ENCODE measurements around the gene PCBP3. TPM values are rescaled to one million over a fixed set of nuclear protein-coding genes. Genes with fewer than 3 reads are reported as not detected.
A peak's percentile ranks its signal among the peaks of the same experiment; 100 is the strongest.

PCBP3 gene
- total RNA-seq, 1 donor from 2014 or later = 7.6 TPM

- no peaks in the 10 kb centered on the region for H3K9me3 Mint-ChIP-seq (ENCODE audit: unreplicated experiment)
- no peak for DNase-seq (ENCODE audit: extremely low spot score, unreplicated experiment)
- H3K4me3 Mint-ChIP-seq (ENCODE audit: unreplicated experiment) = no peak overlapping the region
- TF ChIP-seq CTCF (IDR thresholded peaks at IDR 0.05) = no peak
- H3K36me3 Mint-ChIP-seq (ENCODE audit: unreplicated experiment) = no peaks in the 10 kb centered on the region
- no peak overlapping the region for H3K27ac Mint-ChIP-seq (ENCODE audit: unreplicated experiment)
- H3K27me3 Mint-ChIP-seq (ENCODE audit: unreplicated experiment) = peaks cover 5% of the 10 kb centered on the region
- no peaks in the 10 kb centered on the region for H3K4me1 Mint-ChIP-seq (ENCODE audit: unreplicated experiment)
These were observed 95.9 kb downstream of the PCBP3 start for GRCh38 chr21:45739218-45740087.

GRCh38 chr21:45740088-45740440, 96.5 kb downstream of the PCBP3 start:
- Mint-ChIP-seq H3K36me3 (ENCODE audit: unreplicated experiment) (peaks cover 3% of the 10 kb centered on the region), H3K9me3 (ENCODE audit: unreplicated experiment) (no peaks in the 10 kb centered on the region), H3K27me3 (ENCODE audit: unreplicated experiment) (no peaks in the 10 kb centered on the region), H3K27ac (ENCODE audit: unreplicated experiment) (no peak overlapping the region), H3K4me1 (ENCODE audit: unreplicated experiment) (no peaks in the 10 kb centered on the region), H3K4me3 (ENCODE audit: unreplicated experiment) (no peak overlapping the region)
- DNase-seq (ENCODE audit: extremely low spot score, unreplicated experiment) = peak; percentile 73
- TF ChIP-seq CTCF (IDR thresholded peaks at IDR 0.05) = no peak

- no peaks in the 10 kb centered on the region for H3K27me3 Mint-ChIP-seq (ENCODE audit: unreplicated experiment)
- DNase-seq (ENCODE audit: extremely low spot score, unreplicated experiment) = peak; percentile 67
- H3K36me3 Mint-ChIP-seq (ENCODE audit: unreplicated experiment) = peaks cover 3% of the 10 kb centered on the region
- H3K4me3 Mint-ChIP-seq (ENCODE audit: unreplicated experiment) = no peak overlapping the region
- H3K9me3 Mint-ChIP-seq (ENCODE audit: unreplicated experiment) = no peaks in the 10 kb centered on the region
- H3K4me1 Mint-ChIP-seq (ENCODE audit: unreplicated experiment) = no peaks in the 10 kb centered on the region
- no peak for TF ChIP-seq CTCF (IDR thresholded peaks at IDR 0.05)
- H3K27ac Mint-ChIP-seq (ENCODE audit: unreplicated experiment) = no peak overlapping the region
These were observed 97.2 kb downstream of the PCBP3 start for GRCh38 chr21:45740491-45741357.

- Mint-ChIP-seq H3K27ac (ENCODE audit: unreplicated experiment) (no peak overlapping the region), H3K4me3 (ENCODE audit: unreplicated experiment) (no peak overlapping the region), H3K9me3 (ENCODE audit: unreplicated experiment) (no peaks in the 10 kb centered on the region), H3K4me1 (ENCODE audit: unreplicated experiment) (no peaks in the 10 kb centered on the region), H3K36me3 (ENCODE audit: unreplicated experiment) (peaks cover 3% of the 10 kb centered on the region), H3K27me3 (ENCODE audit: unreplicated experiment) (no peaks in the 10 kb centered on the region)
- DNase-seq (ENCODE audit: extremely low spot score, unreplicated experiment) = peak; percentile 81
- TF ChIP-seq CTCF (IDR thresholded peaks at IDR 0.05) = no peak
These were observed 98.2 kb downstream of the PCBP3 start for GRCh38 chr21:45741691-45742090.

- Mint-ChIP-seq H3K36me3 (ENCODE audit: unreplicated experiment) (peaks cover 3% of the 10 kb centered on the region), H3K9me3 (ENCODE audit: unreplicated experiment) (no peaks in the 10 kb centered on the region), H3K4me3 (ENCODE audit: unreplicated experiment) (no peak overlapping the region), H3K27ac (ENCODE audit: unreplicated experiment) (no peak overlapping the region), H3K27me3 (ENCODE audit: unreplicated experiment) (no peaks in the 10 kb centered on the region), H3K4me1 (ENCODE audit: unreplicated experiment) (no peaks in the 10 kb centered on the region)
- DNase-seq (ENCODE audit: extremely low spot score, unreplicated experiment) = no peak
- no peak for TF ChIP-seq CTCF (IDR thresholded peaks at IDR 0.05)
These were observed 98.7 kb downstream of the PCBP3 start for GRCh38 chr21:45742247-45742646.
